ENCODE measurements around the gene TTLL7. TPM values are rescaled to one million over a fixed set of nuclear protein-coding genes. Genes with fewer than 3 reads are reported as not detected.

The TTLL7 gene
- total RNA-seq, 1 donor, result 9.1 TPM

- no peak overlapping the region for H3K4me3 ChIP-seq (ENCODE audit: low read depth, low read length)
- no peak for TF ChIP-seq CTCF (IDR thresholded peaks at IDR 0.05; ENCODE audit: insufficient read depth, low read depth, low read length)
- DNase-seq (ENCODE audit: low read depth), result no peak
These were observed 22.9 kb upstream of the TTLL7 start for GRCh38 chr1:84021822-84022221.

DNA sequence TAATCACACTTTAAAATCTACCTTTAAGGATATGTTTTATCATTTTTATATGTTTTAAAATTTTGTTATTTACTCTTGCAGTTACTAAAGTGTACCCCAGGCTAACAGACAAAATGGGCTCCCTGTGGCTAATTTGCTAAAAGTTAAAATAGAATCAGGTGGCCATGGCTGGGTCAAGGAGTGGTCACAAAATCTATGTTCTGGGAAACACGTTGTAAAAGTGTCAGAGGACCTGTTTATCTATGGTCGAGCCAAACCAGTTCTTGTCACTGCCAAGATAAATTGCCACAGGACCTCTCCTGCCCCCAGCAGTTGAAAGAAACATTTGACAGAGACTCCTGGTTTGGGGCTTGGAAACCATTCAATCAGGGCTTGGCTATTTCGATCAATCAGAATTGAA is 21.2 kb upstream of the TTLL7 start:
- peak; percentile 3 for DNase-seq (ENCODE audit: low read depth)
- H3K4me3 ChIP-seq (ENCODE audit: low read depth, low read length), result no peak overlapping the region
- no peak for TF ChIP-seq CTCF (IDR thresholded peaks at IDR 0.05; ENCODE audit: insufficient read depth, low read depth, low read length)

- TF ChIP-seq CTCF (IDR thresholded peaks at IDR 0.05; ENCODE audit: insufficient read depth, low read depth, low read length), result no peak
- no peak overlapping the region for H3K4me3 ChIP-seq (ENCODE audit: low read depth, low read length)
- DNase-seq (ENCODE audit: low read depth), result no peak
These were observed 20.3 kb upstream of the TTLL7 start for GRCh38 chr1:84019217-84019616.

- no peak for DNase-seq (ENCODE audit: low read depth)
- H3K4me3 ChIP-seq (ENCODE audit: low read depth, low read length), result no peak overlapping the region
- TF ChIP-seq CTCF (IDR thresholded peaks at IDR 0.05; ENCODE audit: insufficient read depth, low read depth, low read length), result no peak
These were observed 14.8 kb upstream of the TTLL7 start for GRCh38 chr1:84013708-84014107.

GRCh38 chr1:84012018-84012417 is 13.1 kb upstream of the TTLL7 start:
- DNase-seq (ENCODE audit: low read depth), result no peak
- no peak for TF ChIP-seq CTCF (IDR thresholded peaks at IDR 0.05; ENCODE audit: insufficient read depth, low read depth, low read length)
- H3K4me3 ChIP-seq (ENCODE audit: low read depth, low read length), result no peak overlapping the region

DNA sequence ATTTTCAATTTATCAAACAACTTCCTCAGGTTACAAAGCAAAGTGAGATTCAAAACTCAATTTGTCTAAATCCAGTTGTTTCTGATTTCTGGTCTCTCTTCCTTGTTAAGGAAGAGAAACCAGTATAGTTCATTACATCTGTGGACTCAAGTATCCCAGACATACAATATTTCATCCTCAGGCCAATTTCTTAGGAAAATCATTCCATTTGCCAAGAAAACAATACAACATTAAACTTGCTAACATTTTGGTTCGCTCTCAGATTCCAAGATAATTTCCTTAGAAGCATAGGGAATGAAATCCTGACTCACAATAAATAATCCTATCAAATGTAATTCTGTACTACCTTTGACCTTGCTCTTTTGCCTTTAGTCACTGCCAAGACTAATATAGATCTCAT is 11.2 kb upstream of the TTLL7 start:
- H3K4me3 ChIP-seq (ENCODE audit: low read depth, low read length), result no peak overlapping the region
- no peak for TF ChIP-seq CTCF (IDR thresholded peaks at IDR 0.05; ENCODE audit: insufficient read depth, low read depth, low read length)
- no peak for DNase-seq (ENCODE audit: low read depth)

- no peak for DNase-seq (ENCODE audit: low read depth)
- no peak for TF ChIP-seq CTCF (IDR thresholded peaks at IDR 0.05; ENCODE audit: insufficient read depth, low read depth, low read length)
- H3K4me3 ChIP-seq (ENCODE audit: low read depth, low read length), result no peak overlapping the region
These were observed 9.7 kb upstream of the TTLL7 start for GRCh38 chr1:84008631-84009030.
